HG03175 (cell line): ENCODE results near the gene ALOX12B.
"Not testable (repeated sequence)": the region's sequence is repeated elsewhere in the genome, so short reads cannot be mapped to it uniquely, and the experiment has no call there.

ENCODE experiments used
- ATAC-seq: cut with Tn5 transposase; IDR thresholded peaks from one replicate; pipeline ENCODE4 v1.9.1; 2021; ENCODE audit warnings: mild to moderate bottlenecking, moderate library complexity; ENCODE audit not compliant: unreplicated experiment

The ALOX12B gene

DNA sequence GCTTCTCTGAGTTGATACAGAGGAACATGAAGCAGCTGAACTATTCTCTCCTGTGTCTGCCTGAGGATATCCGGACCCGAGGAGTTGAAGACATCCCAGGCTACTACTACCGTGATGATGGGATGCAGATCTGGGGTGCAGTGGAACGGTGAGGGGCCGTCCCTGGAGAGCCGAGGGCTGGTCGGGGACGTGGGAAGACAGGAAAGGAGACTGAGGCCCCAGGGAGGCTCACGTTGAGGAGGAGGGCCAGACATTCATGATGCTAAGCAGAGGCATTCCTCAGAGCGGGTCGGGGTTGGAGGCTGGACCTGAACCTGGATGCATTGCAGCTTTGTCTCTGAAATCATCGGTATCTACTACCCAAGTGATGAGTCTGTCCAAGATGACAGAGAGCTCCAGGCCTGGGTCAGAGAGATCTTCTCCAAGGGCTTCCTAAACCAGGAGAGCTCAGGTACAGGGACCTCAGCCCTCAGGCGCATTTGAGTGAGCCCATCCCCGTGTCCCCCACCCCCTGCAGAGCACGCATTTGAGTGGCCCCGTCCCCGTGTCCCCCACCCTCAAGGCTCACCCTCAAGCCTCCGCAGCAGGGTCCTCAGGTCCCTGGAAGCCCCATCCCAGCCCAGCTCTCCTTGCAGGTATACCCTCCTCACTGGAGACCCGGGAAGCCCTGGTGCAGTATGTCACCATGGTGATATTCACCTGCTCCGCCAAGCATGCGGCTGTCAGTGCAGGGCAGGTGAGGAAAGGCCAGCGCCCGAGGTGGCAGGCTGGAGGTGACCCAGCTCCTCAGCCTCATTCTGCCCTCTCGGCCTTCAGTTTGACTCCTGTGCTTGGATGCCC is 40.4 kb downstream of the ALOX12B start:
- no peak for ATAC-seq

DNA sequence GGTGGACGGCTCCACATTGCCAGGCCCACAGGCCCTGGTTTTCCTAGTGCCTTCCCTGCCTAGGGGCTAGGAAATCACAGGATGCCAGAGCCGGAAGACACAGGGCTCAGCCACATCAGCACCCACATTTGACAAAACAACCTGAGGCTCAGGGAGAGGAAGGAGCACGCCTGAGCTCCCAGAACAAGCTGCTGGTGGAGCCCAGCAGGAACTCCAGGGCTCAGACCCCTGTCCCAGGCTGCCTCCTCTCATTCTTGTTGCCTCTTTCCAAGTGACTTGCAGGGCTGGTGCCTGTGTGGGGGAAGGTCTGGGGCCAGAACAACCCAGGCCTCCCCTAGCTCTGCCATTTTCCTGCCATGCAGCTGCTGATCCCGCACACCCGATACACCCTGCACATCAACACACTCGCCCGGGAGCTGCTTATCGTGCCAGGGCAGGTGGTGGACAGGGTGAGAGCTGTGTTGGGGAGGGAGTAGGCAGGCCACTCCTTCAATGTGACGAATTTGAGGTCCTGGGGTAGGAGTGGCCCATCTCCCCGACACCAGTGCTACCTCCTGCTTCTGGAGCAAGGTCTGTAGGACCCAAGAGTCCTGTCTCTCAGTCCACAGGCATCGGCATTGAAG is 41.1 kb downstream of the ALOX12B start:
- ATAC-seq: no peak

DNA sequence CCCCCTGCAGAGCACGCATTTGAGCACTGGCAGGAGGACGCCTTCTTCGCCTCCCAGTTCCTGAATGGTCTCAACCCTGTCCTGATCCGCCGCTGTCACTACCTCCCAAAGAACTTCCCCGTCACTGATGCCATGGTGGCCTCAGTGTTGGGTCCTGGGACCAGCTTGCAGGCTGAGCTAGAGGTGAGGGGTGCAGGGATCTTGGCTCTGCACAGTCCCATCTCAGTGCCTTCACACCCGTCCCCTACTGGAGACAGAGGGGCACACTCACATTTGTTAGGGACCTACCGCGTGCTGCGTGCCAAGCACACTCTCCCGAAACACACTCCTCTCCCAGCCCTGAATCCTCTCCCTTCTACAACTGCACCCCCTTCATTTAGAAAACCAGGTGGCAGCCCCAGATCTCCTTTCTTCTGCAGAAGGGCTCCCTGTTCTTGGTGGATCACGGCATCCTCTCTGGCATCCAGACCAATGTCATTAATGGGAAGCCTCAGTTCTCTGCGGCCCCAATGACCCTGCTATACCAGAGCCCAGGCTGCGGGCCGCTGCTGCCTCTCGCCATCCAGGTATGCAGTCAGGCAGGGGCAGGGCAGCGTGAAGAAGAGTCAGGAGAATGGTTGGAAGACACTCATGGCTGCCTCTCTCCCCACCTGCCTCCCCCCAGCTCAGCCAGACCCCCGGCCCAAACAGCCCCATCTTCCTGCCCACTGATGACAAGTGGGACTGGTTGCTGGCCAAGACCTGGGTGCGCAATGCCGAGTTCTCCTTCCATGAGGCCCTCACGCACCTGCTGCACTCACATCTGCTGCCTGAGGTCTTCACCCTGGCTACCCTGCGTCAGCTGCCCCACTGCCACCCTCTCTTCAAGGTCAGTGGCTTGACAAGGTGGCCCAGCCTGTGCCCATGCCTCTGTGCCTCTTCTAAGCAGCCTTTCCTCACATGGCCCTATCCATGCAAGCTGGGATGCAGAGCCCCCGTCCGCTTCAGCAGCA is 42.4 kb downstream of the ALOX12B start:
- no peak for ATAC-seq

DNA sequence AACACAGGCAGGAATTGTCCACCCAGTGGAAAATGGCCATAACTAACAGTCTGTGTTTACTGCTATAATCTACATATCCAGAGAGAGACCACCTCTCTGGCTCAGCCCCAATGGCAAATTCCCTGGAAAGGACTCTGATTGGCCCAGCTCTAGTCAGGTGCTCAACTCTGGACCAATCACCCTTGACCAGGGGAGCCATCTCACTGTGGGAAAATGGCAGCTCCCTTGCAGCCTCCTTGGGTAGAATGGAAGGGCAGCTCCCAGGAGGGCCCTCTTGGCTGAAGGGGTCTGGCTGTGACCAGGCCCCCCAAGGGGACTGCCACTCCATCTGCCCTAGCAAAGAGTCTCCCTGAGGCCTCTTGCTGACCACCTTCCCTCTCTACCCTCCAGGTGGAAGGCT is 45.5 kb downstream of the ALOX12B start:
- no peak for ATAC-seq

DNA sequence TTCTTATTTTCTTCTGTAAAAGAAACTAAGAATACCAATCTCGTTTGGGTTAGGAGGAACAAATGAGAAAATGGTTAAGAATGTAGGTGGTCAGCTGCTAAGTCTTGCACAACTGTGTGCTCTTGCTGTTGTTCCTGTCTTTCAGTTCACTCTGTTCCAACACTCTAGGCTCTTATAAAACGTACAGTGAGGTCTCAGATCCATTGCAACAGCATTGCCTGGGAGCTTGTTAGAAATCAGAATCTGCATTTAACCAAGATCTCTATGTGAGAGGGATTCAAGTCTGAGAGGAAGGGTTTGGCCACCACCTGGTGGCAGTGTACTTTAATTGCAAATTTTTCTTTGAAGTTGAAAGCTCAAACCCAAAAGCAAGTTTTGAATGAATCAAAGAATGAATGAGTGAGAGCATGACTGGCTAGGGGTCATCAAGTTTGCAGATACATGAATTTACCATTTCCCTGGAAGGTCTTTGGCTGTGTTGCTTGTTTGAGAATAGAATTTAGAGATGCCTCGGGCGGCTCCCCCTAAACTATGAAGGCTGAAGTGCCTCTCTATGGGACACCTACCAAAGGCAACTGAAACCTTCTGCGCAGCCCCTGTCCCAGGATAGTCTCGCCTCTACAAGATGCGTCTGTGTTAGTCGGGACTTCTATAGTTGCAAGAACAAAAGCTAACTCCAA is 46.1 kb downstream of the ALOX12B start:
- ATAC-seq: no peak

DNA sequence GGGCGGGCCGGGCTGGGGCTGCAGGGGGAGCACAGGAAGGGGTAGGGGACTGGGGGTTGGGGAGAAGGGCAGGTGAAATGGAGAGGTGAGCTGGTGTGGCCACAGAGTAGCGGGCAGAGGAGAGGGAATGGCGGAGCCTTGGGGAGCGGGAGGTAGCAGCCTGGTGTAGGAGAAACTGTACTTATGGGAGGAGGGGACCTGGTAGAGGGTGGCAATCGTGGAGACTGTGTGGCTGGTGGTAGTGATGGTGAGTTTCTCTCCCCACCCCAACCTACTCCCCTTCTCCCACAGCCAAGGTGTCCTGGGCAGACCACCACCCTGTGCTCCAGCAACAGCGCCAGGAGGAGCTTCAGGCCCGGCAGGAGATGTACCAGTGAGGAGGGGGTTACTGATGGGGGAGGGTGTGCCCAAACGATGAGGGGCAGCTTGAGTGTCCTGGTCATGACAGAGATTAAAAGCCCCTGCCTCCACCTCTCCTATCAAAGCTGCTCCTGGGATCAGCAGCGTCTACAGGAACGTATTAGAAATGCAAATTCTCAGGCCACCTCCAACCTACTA is 47.8 kb downstream of the ALOX12B start:
- no peak for ATAC-seq

DNA sequence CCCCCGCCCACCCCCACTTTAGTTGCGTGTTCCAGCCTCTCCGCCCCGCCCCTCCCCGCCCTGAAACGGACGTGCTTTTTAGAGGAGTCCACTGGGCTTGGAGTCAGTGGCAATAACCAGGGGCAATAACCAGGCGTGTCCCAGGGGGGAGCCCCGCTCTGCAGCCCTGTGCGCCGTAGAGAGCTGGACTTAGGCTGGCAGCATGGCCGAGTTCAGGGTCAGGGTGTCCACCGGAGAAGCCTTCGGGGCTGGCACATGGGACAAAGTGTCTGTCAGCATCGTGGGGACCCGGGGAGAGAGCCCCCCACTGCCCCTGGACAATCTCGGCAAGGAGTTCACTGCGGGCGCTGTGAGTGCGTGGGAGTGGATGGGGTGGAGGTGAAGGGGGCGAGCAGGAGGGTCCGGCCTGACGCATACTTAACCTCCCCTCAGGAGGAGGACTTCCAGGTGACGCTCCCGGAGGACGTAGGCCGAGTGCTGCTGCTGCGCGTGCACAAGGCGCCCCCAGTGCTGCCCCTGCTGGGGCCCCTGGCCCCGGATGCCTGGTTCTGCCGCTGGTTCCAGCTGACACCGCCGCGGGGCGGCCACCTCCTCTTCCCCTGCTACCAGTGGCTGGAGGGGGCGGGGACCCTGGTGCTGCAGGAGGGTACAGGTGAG is 48.4 kb downstream of the ALOX12B start, which contains the start of gene ALOX15B:
Gene ALOX15B (plus strand): TSS at position 106 of the 657 bp plus-strand sequence. CDS start 97 bp downstream, at position 203.
- ATAC-seq: no peak

DNA sequence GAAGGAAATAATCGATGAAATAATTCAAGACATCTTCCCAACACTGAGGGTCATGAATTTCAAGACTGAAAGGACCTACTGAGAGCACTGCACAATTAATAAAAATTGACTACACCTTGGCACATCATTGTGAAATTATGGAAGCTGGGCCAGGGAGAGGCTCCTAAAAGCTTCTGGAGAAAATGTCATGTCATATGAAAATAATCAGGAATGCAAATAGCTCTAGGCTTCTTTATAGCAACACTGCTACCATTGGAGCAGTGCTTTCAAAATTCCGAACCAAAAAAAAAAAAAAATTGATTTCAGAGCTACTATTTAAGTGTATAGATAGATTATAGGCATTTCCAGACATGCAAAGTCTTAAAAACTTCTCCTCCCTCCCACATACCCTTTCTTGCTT is 55.1 kb downstream of the ALOX12B start:
- no peak for ATAC-seq

DNA sequence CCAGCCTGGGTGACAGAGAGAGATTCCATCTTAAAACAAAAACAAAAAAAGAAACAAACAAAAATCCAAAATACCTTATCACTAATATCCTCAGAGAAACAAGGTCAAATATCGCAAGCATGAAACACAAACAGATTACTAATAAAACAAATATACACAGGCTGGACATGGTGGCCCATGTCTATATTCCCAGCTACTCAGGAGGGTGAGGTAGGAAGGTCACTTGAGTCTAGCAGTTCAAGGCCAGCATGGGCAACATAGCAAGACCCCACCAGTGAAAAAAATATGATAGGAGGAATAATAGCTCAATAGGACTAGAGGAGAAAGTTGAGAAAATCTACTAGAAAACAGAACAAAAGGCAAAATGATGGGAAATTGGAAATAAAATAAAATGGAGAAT is 55.6 kb downstream of the ALOX12B start:
- ATAC-seq: no peak

DNA sequence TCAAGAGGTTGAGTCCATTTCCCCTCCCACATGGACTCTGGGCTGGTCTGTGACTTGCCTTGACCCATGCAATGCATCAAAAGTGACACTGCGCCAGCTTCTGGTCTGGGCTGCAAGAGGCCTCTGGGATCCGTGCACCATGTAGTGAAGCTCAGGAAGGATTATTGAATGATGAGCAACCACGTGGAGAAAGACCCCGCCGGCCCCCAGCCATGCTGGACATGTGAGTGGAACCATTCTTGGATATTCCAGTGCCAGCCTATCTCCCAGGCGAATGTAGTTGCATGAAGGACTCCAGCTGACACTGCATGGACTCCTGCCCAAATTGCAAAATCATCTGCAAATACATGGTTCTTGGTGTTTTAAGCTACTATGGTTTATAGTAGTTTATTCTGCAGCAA is 56.3 kb downstream of the ALOX12B start:
- ATAC-seq: no peak

DNA sequence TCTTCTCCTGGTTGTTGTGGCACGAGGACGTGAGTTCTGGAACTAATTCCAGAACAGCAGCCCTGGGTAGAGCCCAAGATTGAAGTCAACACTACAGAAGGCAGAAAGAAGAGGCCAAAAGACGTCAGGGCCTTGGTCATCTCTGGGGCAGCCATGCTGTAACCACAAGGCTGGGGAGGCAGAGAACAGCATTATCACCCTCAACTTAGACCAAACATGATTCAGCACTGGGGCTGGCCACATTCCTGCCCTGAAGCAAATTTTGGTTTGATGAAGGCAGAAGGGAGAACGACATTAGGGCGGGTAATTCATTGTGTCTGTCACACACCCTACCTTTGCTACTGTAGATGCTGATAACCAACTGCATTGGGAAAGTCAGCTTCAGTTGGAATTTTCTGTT is 58.4 kb downstream of the ALOX12B start:
- no peak for ATAC-seq

DNA sequence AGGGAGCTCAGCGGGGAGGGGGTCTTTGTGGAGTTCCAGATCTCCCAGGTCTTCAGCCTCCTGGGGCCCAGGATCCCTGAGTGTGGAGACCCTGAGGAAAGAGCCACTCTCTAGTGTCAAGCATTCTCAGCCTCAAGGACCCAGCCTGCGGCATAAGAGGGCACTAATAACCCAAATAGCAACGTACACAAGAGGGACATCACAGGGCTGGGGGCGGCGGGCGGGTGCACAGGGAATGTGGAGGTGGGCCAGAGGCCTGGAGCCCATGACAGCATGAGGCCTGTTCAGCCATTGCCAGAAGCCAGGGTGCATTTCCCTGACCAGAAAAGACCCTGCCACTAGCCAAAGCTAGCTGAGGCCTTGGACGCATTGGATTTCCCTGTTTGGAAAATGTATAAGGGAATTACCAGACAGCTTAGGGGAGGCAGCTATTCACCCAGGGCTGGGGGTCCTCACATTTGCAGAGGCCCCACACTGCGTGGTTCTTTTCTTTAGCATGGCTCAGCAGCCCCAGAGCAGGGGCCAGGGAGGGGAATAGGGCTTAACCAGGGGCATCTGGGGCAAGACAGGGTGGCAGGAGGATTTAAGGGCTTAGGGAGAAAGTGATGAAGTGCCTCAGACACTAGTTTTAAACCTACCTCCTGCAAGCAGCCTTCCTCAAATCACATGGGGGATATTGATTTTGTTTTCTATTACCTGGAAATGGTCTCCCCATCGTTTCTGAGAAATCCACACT is 62.2 kb downstream of the ALOX12B start:
- no peak for ATAC-seq

DNA sequence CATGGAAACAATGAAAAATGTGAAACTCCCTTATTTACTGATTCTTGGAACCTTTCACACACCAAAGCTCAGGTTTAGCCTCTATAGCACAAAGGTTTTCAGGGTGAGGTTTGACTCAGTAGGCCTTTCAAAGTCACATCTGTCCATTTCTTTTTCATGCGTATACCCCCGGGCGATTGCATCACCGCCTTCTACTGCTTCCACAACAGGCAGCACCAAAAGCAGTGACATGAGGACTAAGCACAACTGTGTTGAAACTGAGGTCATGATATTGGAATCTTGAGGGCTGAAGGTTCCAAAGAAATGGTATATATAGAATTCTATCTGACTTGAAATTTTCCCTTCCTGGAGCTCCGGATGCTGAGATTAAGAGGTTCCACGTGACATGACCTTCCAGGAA is 63.4 kb downstream of the ALOX12B start:
- ATAC-seq: not testable (repeated sequence)
